Progenitor cell of endocrine pancreas (in vitro differentiated cells): Measurements from ENCODE around the gene DPH7. TPM values are rescaled to one million over a fixed set of nuclear protein-coding genes. Genes with fewer than 3 reads are reported as not detected.

Source experiments
- DNase-seq: peaks from one replicate; pipeline ENCODE4 v3.0.0; 2021; ENCODE audit warnings: low spot score; ENCODE audit not compliant: unreplicated experiment
- H3K27ac Mint-ChIP-seq: 2 replicates; pipeline ENCODE4 v1.8.0; 2021; ENCODE audit warnings: mild to moderate bottlenecking, moderate library complexity, mixed read lengths
- H3K27me3 Mint-ChIP-seq: 2 replicates; pipeline ENCODE4 v1.8.0; 2021; ENCODE audit warnings: mixed read lengths
- H3K36me3 Mint-ChIP-seq: 2 replicates; pipeline ENCODE4 v1.8.0; 2022; ENCODE audit warnings: mixed read lengths; ENCODE audit not compliant: insufficient read depth
- H3K4me1 Mint-ChIP-seq: 2 replicates; pipeline ENCODE4 v1.8.0; 2021; ENCODE audit warnings: low read depth, mixed read lengths
- H3K4me3 Mint-ChIP-seq: 2 replicates; pipeline ENCODE4 v1.8.0; 2021; ENCODE audit warnings: low read depth, mild to moderate bottlenecking, moderate library complexity, mixed read lengths
- H3K9me3 Mint-ChIP-seq: 2 replicates; pipeline ENCODE4 v1.8.0; 2021; ENCODE audit warnings: low read depth, mixed read lengths
- CTCF ChIP-seq: fragments of 200-600 bp; sonication (generic); IDR thresholded peaks from one replicate; pipeline ENCODE4 v1.5.0; 2021; ENCODE audit warnings: antibody characterized with exemption, mild to moderate bottlenecking; ENCODE audit not compliant: unreplicated experiment
- total RNA-seq: library from RNA; stranded (reverse); gene quantifications from 2 replicates; pipeline ENCODE4 v1.2.1, GENCODE V29; 2021

DPH7 gene
- total RNA-seq, 1 donor from 2014 or later: 58.8 TPM

GRCh38 chr9:137614631-137615386 is 36.1 kb upstream of the DPH7 start:
- TF ChIP-seq CTCF: no peak
- H3K4me1 Mint-ChIP-seq: peaks cover 21% of the 10 kb centered on the region
- no peaks in the 10 kb centered on the region for H3K27me3 Mint-ChIP-seq
- H3K36me3 Mint-ChIP-seq: peaks cover 2% of the 10 kb centered on the region
- DNase-seq: no peak
- no peaks in the 10 kb centered on the region for H3K9me3 Mint-ChIP-seq
- peak overlapping the region; percentile 13 for H3K27ac Mint-ChIP-seq
- H3K4me3 Mint-ChIP-seq: no peak overlapping the region

GRCh38 chr9:137613738-137614523 is 35.2 kb upstream of the DPH7 start:
- H3K27me3 Mint-ChIP-seq: no peaks in the 10 kb centered on the region
- no peak for TF ChIP-seq CTCF
- no peaks in the 10 kb centered on the region for H3K9me3 Mint-ChIP-seq
- H3K36me3 Mint-ChIP-seq: peaks cover 2% of the 10 kb centered on the region
- peaks cover 18% of the 10 kb centered on the region for H3K4me1 Mint-ChIP-seq
- peak overlapping the region; percentile 77 for H3K27ac Mint-ChIP-seq
- no peak for DNase-seq
- no peak overlapping the region for H3K4me3 Mint-ChIP-seq

GRCh38 chr9:137613259-137613658 is 34.5 kb upstream of the DPH7 start:
- Mint-ChIP-seq H3K9me3 (no peaks in the 10 kb centered on the region), H3K27me3 (no peaks in the 10 kb centered on the region), H3K4me1 (peaks cover 18% of the 10 kb centered on the region), H3K27ac (peak overlapping the region; percentile 79), H3K36me3 (peaks cover 2% of the 10 kb centered on the region), H3K4me3 (no peak overlapping the region)
- no peak for DNase-seq
- TF ChIP-seq CTCF: no peak

- no peaks in the 10 kb centered on the region for H3K27me3 Mint-ChIP-seq
- peaks cover 15% of the 10 kb centered on the region for H3K4me1 Mint-ChIP-seq
- H3K4me3 Mint-ChIP-seq: no peak overlapping the region
- no peaks in the 10 kb centered on the region for H3K9me3 Mint-ChIP-seq
- peaks cover 2% of the 10 kb centered on the region for H3K36me3 Mint-ChIP-seq
- H3K27ac Mint-ChIP-seq: peak overlapping the region; percentile 79
- DNase-seq: no peak
- no peak for TF ChIP-seq CTCF
Observed at GRCh38 chr9:137612741-137613142, 34.0 kb upstream of the DPH7 start.
